HepG2 (cell line): ENCODE data around the gene LNPK. TPM values are rescaled to one million over a fixed set of nuclear protein-coding genes. Genes with fewer than 3 reads are reported as not detected.

Experiments used
- ATAC-seq: fragments of 200-7000 bp; cut with Tn5 transposase; 3 replicates; pipeline ENCODE4 v1.9.1; 2020; ENCODE audit warnings: mild to moderate bottlenecking, moderate library complexity
- BruUV-seq: library from RNA; stranded (reverse); fragments of 400-500 nt; replicated peaks from 2 replicates; lab custom pipeline; 2021; lab: Mats Ljungman, UMichigan
- CTCF ChIA-PET: fragments of 300-600 bp; formaldehyde crosslinking; extraction: SDS; loops from one replicate; lab custom pipeline; 2021; ENCODE audit warnings: low total read pairs, inconsistent platforms, low intra/inter-chr PET ratio; lab: Yijun Ruan, JAX
- POLR2A ChIA-PET: fragments of 350-600 bp; sonication (Branson Sonifier 250); formaldehyde crosslinking; loops from one replicate; lab custom pipeline; 2020; ENCODE audit warnings: antibody characterized with exemption, inconsistent platforms; lab: Yijun Ruan, JAX
- DNase-seq: peaks from one replicate; pipeline ENCODE4 v3.0.0-alpha.2; 2015; ENCODE audit warnings: low spot score
- FAIRE-seq: peaks from 3 replicates; lab custom pipeline; 2011; peaks lifted over from hg19 to GRCh38; lab: Jason Lieb, UNC
- H2AFZ ChIP-seq: one replicate; pipeline ENCODE4 v1.6.1; 2011; ENCODE audit warnings: low read length, inconsistent platforms
- H3K27ac ChIP-seq: fragments of 300-600 bp; 3 replicates; pipeline ENCODE4 v1.8.0; 2011; ENCODE audit warnings: mixed run types, mild to moderate bottlenecking, mixed read lengths, low read length, inconsistent platforms; ENCODE audit not compliant: insufficient read depth; ENCODE audit errors: extremely low read length
- H3K27me3 ChIP-seq, 2 experiments: fragments of 200-600 bp in 1 of 2; 2 replicates in 1 of 2; 3 replicates in 1 of 2; pipeline versions ENCODE4 v1.6.0 to v1.8.0; 2011; ENCODE audit warnings: low read length in 2 of 2, mild to moderate bottlenecking in 2 of 2, moderate library complexity in 2 of 2, inconsistent platforms in 1 of 2; ENCODE audit not compliant: insufficient read depth in 2 of 2, control insufficient read depth in 1 of 2
- H3K36me3 ChIP-seq, 2 experiments: fragments of 200-600 bp in 1 of 2; replicated peaks in 1 of 2; 2 replicates in 1 of 2; 3 replicates in 1 of 2; pipeline versions ENCODE4 v1.5.1 to v1.8.0; 2011; ENCODE audit warnings: low read length in 2 of 2, inconsistent platforms in 1 of 2; ENCODE audit not compliant: insufficient read depth in 2 of 2, control insufficient read depth in 1 of 2
- H3K4me1 ChIP-seq: 2 replicates; pipeline ENCODE4 v1.5.1; 2012; ENCODE audit warnings: low read length, inconsistent platforms; ENCODE audit not compliant: insufficient read depth
- H3K4me2 ChIP-seq: 2 replicates; pipeline ENCODE4 v1.6.0; 2011; ENCODE audit warnings: low read depth, low read length, inconsistent platforms
- H3K4me3 ChIP-seq, 3 experiments: fragments of 200-600 bp in 1 of 3; sonication (generic), shearing (Covaris generic) in 1 of 3; replicated peaks in 1 of 3; 2 replicates each; pipeline ENCODE4 v1.5.1; 2011 to 2016; ENCODE audit warnings: low read length in 3 of 3, inconsistent platforms in 2 of 3, low read depth in 2 of 3, mild to moderate bottlenecking in 2 of 3, control low read depth in 1 of 3, mixed read lengths in 1 of 3; ENCODE audit not compliant: insufficient read depth in 1 of 3
- H3K79me2 ChIP-seq: one replicate; pipeline ENCODE4 v1.6.1; 2011; ENCODE audit warnings: low read length, inconsistent platforms; ENCODE audit not compliant: insufficient read depth
- H3K9ac ChIP-seq: 2 replicates; pipeline ENCODE4 v1.6.0; 2011; ENCODE audit warnings: mild to moderate bottlenecking, low read depth, low read length, inconsistent platforms; ENCODE audit not compliant: insufficient read depth
- H3K9me3 ChIP-seq: 2 replicates; pipeline ENCODE4 v1.5.1; 2012; ENCODE audit warnings: mild to moderate bottlenecking, low read length
- H4K20me1 ChIP-seq: 2 replicates; pipeline ENCODE4 v1.6.0; 2011; ENCODE audit warnings: inconsistent platforms, mild to moderate bottlenecking, low read length, moderate library complexity; ENCODE audit not compliant: insufficient read depth
- MAFK ChIP-seq, 2 experiments: IDR thresholded peaks in 1 of 2; conservative IDR thresholded peaks in 1 of 2; 2 replicates each; pipeline ENCODE4 v1.6.1; 2011; ENCODE audit warnings: improper control_type of control experiment in 2 of 2, low read length in 2 of 2
- NFYB ChIP-seq: sonication (generic); formaldehyde crosslinking; IDR thresholded peaks from 2 replicates; pipeline ENCODE4 v1.4.0; 2020; ENCODE audit warnings: missing genetic modification reagents
- ZBTB8A ChIP-seq: sonication (generic); formaldehyde crosslinking; IDR thresholded peaks from 2 replicates; pipeline ENCODE4 v1.4.0; 2020; ENCODE audit warnings: mild to moderate bottlenecking, low read depth, missing genetic modification reagents, borderline replicate concordance
- ZFP82 ChIP-seq: sonication (generic); formaldehyde crosslinking; IDR thresholded peaks from 2 replicates; pipeline ENCODE4 v1.5.1; 2020; ENCODE audit warnings: mild to moderate bottlenecking, missing genetic modification reagents, borderline replicate concordance
- WGBS: methylation state at CpG from one replicate; pipeline ENCODE4 v1.1.6; 2017; ENCODE audit warnings: low lambda C conversion rate; 5-methylcytosine and 5-hydroxymethylcytosine counted together
- in situ Hi-C: cut with HindIII; loops from 2 replicates; pipeline ENCODE4 v1.10.0; 2017; ENCODE audit warnings: low pct_unique_long_range_greater_than_20kb; ENCODE audit not compliant: extremely low pct_ligation_motif_present
- intact Hi-C: fragments of 100-400 bp; cut with micrococcal nuclease; formaldehyde crosslinking; loops from one replicate; pipeline ENCODE4 v1.10.0; 2022; ENCODE audit not compliant: unreplicated experiment
- polyA plus RNA-seq, 8 experiments: library from polyadenylated mRNA; depleted of rRNA in 3 of 8; stranded (reverse) in 7 of 8; unstranded in 1 of 8; fragments of >200 nt; fragmentation: Illumina TruSeq in 4 of 8; extraction: Trizol in 4 of 8; gene quantifications; 2 replicates each; pipeline versions ENCODE4 v1.2.1 to v1.2.3, GENCODE V29; 2011 to 2016; ENCODE audit warnings: low read depth in 4 of 8, missing spikeins in 1 of 8, mixed read lengths in 1 of 8; ENCODE audit not compliant: insufficient read depth in 1 of 8
- total RNA-seq, 5 experiments: library from RNA; depleted of rRNA; stranded (reverse); fragments of >200 nt; fragmentation: Illumina TruSeq; extraction: Trizol; gene quantifications; 2 replicates each; pipeline ENCODE4 v1.2.3, GENCODE V29; 2016; ENCODE audit warnings: low read depth in 1 of 5

LNPK gene
- total and polyA plus RNA-seq, 2 of the 13 experiments (the other 11 are each of a cell fraction or from before 2014, with no cell fraction given) = 25.4 to 26.1 TPM

DNA sequence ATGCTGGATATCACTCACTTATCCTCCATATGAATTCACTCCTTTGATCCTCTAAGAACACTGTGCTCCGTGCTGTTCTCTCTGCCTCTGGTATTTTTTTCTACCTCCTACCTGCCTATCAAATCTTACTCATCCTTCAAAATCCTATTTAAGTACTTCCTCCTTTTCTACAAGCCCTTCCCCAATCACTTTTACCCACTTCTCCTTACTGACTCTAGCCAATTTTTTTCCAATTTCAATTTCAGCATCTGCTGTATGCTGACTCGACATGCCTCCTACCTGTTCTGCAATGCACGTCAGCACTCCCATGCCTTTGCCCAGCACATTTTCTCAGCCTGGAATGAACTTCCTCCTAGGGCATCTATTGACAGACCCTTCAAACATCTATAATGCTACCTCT lies 37.3 kb upstream of the LNPK start:
- TF ChIP-seq MAFK (conservative IDR thresholded peaks at IDR 0.05 in 1 of 2, IDR thresholded peaks at IDR 0.05 in 1 of 2; ENCODE audit: low read length in 2 of 2) (peak in 1 of 2 experiments; percentile 45; a peak in 2 of 4 replicates), ZBTB8A (no peak)
- in situ Hi-C loops (no loop called here), intact Hi-C loops (no loop called here)
- no peak overlapping the region for H3K4me3 ChIP-seq
- peaks cover 0 to 8% of the 10 kb centered on the region in 2 experiments; a peak in 1 of 5 replicates for H3K27me3 ChIP-seq
- H3K9ac ChIP-seq = no peak overlapping the region
- POLR2A ChIA-PET = no interaction called here
- H3K4me1 ChIP-seq = no peaks in the 10 kb centered on the region
- CTCF ChIA-PET = no interaction called here
- no peaks in the 10 kb centered on the region for H3K36me3 ChIP-seq
- H3K27ac ChIP-seq = no peak overlapping the region
- FAIRE-seq = no peak
- DNase-seq = no peak
- no peak overlapping the region for H2AFZ ChIP-seq
- no peaks in the 10 kb centered on the region for H4K20me1 ChIP-seq
- BruUV-seq = no TSS peak
- H3K9me3 ChIP-seq = no peaks in the 10 kb centered on the region
- no peaks in the 10 kb centered on the region for H3K79me2 ChIP-seq
- ATAC-seq = no peak
- WGBS = 2% methylated on average over 3 of the region's 3 CpGs
- no peak overlapping the region for H3K4me2 ChIP-seq

DNA sequence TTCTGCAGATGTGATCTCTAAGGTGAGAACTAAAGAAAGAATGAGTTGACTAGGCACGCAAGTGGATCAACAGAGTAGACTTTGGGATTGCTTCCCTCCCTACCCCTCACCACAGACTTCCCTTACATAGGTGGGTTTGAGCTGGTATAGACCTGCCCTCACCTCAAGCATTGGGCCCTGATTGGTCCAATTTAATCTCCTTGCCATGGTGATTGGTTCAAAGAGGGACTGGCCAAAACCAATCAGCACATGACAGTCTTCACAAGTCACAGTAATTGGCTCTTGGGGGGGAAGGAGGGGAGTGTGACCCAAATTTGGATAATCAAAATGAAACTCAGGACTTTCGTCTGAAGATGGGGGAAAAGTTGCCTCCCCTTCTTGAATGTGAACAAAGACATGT lies 36.6 kb upstream of the LNPK start:
- H3K4me1 ChIP-seq = no peaks in the 10 kb centered on the region
- CTCF ChIA-PET = no interaction called here
- H3K9ac ChIP-seq = no peak overlapping the region
- no peak overlapping the region for H3K4me2 ChIP-seq
- H3K9me3 ChIP-seq = no peaks in the 10 kb centered on the region
- in situ Hi-C loops = no loop called here
- H2AFZ ChIP-seq = no peak overlapping the region
- WGBS = 39% methylated on average over 2 of the region's 2 CpGs
- FAIRE-seq = no peak
- intact Hi-C loops = no loop called here
- no peaks in the 10 kb centered on the region for H4K20me1 ChIP-seq
- BruUV-seq = no TSS peak
- H3K36me3 ChIP-seq = no peaks in the 10 kb centered on the region
- no peak overlapping the region for H3K27ac ChIP-seq
- no peaks in the 10 kb centered on the region for H3K79me2 ChIP-seq
- H3K27me3 ChIP-seq = peaks cover 0 to 8% of the 10 kb centered on the region in 2 experiments; a peak in 1 of 5 replicates
- POLR2A ChIA-PET = no interaction called here
- H3K4me3 ChIP-seq = no peak overlapping the region
- no peak for ATAC-seq
- TF ChIP-seq NFYB (CRISPR knock-in tag) (peak; percentile 36; the same call in 1 of the 2 replicates), ZFP82 (CRISPR knock-in tag) (no peak)
- DNase-seq = no peak
